ENCODE data around the gene ASB5. TPM values are rescaled to one million over a fixed set of nuclear protein-coding genes. Genes with fewer than 3 reads are reported as not detected.

Gene ASB5
- total and polyA plus RNA-seq, 10 of the 15 experiments (the other 5 are each of a cell fraction or from before 2014, with no cell fraction given) = not detected

DNA sequence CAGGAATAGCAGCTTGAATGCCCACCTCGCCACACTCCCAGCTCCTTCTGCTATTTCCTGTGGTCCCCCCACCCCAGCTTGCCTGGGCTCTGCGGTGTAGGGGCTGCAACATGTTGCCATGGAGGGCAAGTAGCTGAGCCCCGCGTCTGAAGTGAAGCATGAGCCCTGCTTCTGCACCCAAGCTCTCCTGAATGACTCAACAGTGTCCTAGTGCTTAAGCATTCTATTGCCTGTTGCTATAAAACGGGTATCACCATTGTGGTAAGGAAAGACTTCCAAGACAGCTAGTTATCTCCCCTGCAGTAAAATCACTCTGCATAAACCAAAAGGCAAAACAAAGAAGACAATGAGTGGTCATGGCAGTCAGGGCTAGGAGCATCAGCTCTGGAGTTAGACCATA lies 42.3 kb downstream of the ASB5 start:
- FAIRE-seq (no peak), ATAC-seq (no peak), DNase-seq (ENCODE audit: low read depth, low spot score) (no peak)
- Histone ChIP-seq H3K27ac (ENCODE audit: control insufficient read depth, insufficient read depth) (no peak overlapping the region), H3K79me2 (ENCODE audit: control insufficient read depth, insufficient read depth, low read length) (no peaks in the 10 kb centered on the region), H3K4me2 (ENCODE audit: control insufficient read depth, insufficient read depth) (no peak overlapping the region), H3K4me3 (no peak overlapping the region), H3K4me1 (ENCODE audit: control insufficient read depth, insufficient read depth, low read length) (no peaks in the 10 kb centered on the region), H2AFZ (ENCODE audit: control insufficient read depth, low read depth, low read length) (no peak overlapping the region; the same call in 1 of the 2 replicates), H3K27me3 (replicated peaks in 1 of 2; ENCODE audit: control insufficient read depth in 2 of 2, insufficient read depth in 2 of 2, low read length in 1 of 2) (no peaks in the 10 kb centered on the region), H4K20me1 (ENCODE audit: control insufficient read depth, insufficient read depth) (no peaks in the 10 kb centered on the region), H3K36me3 (ENCODE audit: control insufficient read depth in 2 of 2, insufficient read depth in 2 of 2, low read length in 1 of 2) (no peaks in the 10 kb centered on the region), H3K9ac (ENCODE audit: control insufficient read depth, insufficient read depth, low read length) (no peak overlapping the region), H3K9me3 (replicated peaks; ENCODE audit: control insufficient read depth, insufficient read depth, low read length) (no peaks in the 10 kb centered on the region)
- 4% methylated on average over 5 of the region's 5 CpGs for WGBS (ENCODE audit: insufficient coverage, insufficient replicate concordance, low lambda C conversion rate, missing lambda C conversion rate)
- SMC1A ChIA-PET (ENCODE audit: uncharacterized antibody, unreplicated experiment) = interaction anchor here (0.7 kb wide), 1 partner anchor 13 kb away, joined by 3 read pairs; no protein-coding TSS in a partner anchor
- TF ChIP-seq, protein P1, sequence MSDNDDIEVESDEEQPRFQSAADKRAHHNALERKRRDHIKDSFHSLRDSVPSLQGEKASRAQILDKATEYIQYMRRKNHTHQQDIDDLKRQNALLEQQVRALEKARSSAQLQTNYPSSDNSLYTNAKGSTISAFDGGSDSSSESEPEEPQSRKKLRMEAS (IDR thresholded peaks at IDR 0.05; ENCODE audit: low read depth, low read length) = no peak
- TF ChIP-seq, protein P2, sequence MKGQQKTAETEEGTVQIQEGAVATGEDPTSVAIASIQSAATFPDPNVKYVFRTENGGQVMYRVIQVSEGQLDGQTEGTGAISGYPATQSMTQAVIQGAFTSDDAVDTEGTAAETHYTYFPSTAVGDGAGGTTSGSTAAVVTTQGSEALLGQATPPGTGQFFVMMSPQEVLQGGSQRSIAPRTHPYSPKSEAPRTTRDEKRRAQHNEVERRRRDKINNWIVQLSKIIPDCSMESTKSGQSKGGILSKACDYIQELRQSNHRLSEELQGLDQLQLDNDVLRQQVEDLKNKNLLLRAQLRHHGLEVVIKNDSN (IDR thresholded peaks at IDR 0.05; ENCODE audit: borderline replicate concordance, extremely low read length, insufficient read depth, low read depth, low read length) = no peak
- TF ChIP-seq BCL11A (IDR thresholded peaks at IDR 0.05; ENCODE audit: low read depth, low read length) (no peak), HDAC2 (IDR thresholded peaks at IDR 0.05) (no peak), CHD1 (IDR thresholded peaks at IDR 0.05; ENCODE audit: low read depth, low read length) (no peak), TARDBP (IDR thresholded peaks at IDR 0.05; ENCODE audit: borderline replicate concordance) (no peak), CHD2 (IDR thresholded peaks at IDR 0.05; ENCODE audit: borderline replicate concordance, low read depth, low read length) (no peak), IRF4 (IDR thresholded peaks at IDR 0.05; ENCODE audit: low read depth, low read length) (no peak), BACH1 (IDR thresholded peaks at IDR 0.05; ENCODE audit: borderline replicate concordance) (no peak), POU2F2 (IDR thresholded peaks at IDR 0.05; ENCODE audit: borderline replicate concordance, low read depth, low read length) (no peak), SMARCA5 (IDR thresholded peaks at IDR 0.05) (no peak), SUZ12 (IDR thresholded peaks at IDR 0.05; ENCODE audit: unreplicated experiment) (no peak), RELA (IDR thresholded peaks at IDR 0.05; ENCODE audit: borderline replicate concordance, partially characterized antibody) (no peak)
- TF ChIP-seq, protein P3, sequence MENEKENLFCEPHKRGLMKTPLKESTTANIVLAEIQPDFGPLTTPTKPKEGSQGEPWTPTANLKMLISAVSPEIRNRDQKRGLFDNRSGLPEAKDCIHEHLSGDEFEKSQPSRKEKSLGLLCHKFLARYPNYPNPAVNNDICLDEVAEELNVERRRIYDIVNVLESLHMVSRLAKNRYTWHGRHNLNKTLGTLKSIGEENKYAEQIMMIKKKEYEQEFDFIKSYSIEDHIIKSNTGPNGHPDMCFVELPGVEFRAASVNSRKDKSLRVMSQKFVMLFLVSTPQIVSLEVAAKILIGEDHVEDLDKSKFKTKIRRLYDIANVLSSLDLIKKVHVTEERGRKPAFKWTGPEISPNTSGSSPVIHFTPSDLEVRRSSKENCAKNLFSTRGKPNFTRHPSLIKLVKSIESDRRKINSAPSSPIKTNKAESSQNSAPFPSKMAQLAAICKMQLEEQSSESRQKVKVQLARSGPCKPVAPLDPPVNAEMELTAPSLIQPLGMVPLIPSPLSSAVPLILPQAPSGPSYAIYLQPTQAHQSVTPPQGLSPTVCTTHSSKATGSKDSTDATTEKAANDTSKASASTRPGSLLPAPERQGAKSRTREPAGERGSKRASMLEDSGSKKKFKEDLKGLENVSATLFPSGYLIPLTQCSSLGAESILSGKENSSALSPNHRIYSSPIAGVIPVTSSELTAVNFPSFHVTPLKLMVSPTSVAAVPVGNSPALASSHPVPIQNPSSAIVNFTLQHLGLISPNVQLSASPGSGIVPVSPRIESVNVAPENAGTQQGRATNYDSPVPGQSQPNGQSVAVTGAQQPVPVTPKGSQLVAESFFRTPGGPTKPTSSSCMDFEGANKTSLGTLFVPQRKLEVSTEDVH (IDR thresholded peaks at IDR 0.05; ENCODE audit: low read depth, partially characterized antibody) = no peak
- TF ChIP-seq, protein P4, sequence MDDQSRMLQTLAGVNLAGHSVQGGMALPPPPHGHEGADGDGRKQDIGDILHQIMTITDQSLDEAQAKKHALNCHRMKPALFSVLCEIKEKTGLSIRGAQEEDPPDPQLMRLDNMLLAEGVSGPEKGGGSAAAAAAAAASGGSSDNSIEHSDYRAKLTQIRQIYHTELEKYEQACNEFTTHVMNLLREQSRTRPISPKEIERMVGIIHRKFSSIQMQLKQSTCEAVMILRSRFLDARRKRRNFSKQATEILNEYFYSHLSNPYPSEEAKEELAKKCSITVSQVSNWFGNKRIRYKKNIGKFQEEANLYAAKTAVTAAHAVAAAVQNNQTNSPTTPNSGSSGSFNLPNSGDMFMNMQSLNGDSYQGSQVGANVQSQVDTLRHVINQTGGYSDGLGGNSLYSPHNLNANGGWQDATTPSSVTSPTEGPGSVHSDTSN (IDR thresholded peaks at IDR 0.05; ENCODE audit: insufficient replicate concordance, low read depth, low read length) = no peak
- POLR2A ChIA-PET = interaction anchor here (0.5 kb wide), 1 partner anchor 15 kb away, joined by 3 read pairs; no protein-coding TSS in a partner anchor
- in situ Hi-C loops (cut with MboI) (no loop called here), intact Hi-C loops (cut with micrococcal nuclease; ENCODE audit: unreplicated experiment) (no loop called here)
- BruUV-seq (replicated peaks) = no TSS peak
- RAD21 ChIA-PET (ENCODE audit: unreplicated experiment) = no interaction called here
- CTCF ChIA-PET = no interaction called here
